Amniotic stem cell (primary cell): ENCODE results near the gene GUCY1A2.
"Not testable (repeated sequence)": the region's sequence is repeated elsewhere in the genome, so short reads cannot be mapped to it uniquely, and the experiment has no call there.

Experiments used
- DNase-seq: peaks from one replicate; lab custom pipeline; 2025; lab: John Stamatoyannopoulos, UW

Gene GUCY1A2

GRCh38 chr11:106834567-106834966 is 183.7 kb downstream of the GUCY1A2 start:
- DNase-seq, result no peak

- no peak for DNase-seq
Observed at GRCh38 chr11:106828976-106829375, 189.3 kb downstream of the GUCY1A2 start.

GRCh38 chr11:106828576-106828975 is 189.7 kb downstream of the GUCY1A2 start:
- no peak for DNase-seq

- DNase-seq, result no peak
Observed at GRCh38 chr11:106827687-106828086, 190.6 kb downstream of the GUCY1A2 start.

- not testable (repeated sequence) for DNase-seq
Observed at GRCh38 chr11:106826558-106826957, 191.7 kb downstream of the GUCY1A2 start.

- no peak for DNase-seq
Observed at GRCh38 chr11:106821826-106822225, 196.4 kb downstream of the GUCY1A2 start.

- DNase-seq, result no peak
Observed at GRCh38 chr11:106821291-106821690, 197.0 kb downstream of the GUCY1A2 start.

- DNase-seq, result no peak
Observed at GRCh38 chr11:106818443-106818842, 199.8 kb downstream of the GUCY1A2 start.

GRCh38 chr11:106815209-106815608 is 203.1 kb downstream of the GUCY1A2 start:
- DNase-seq, result no peak

- no peak for DNase-seq
Observed at GRCh38 chr11:106813806-106814205, 204.5 kb downstream of the GUCY1A2 start.

GRCh38 chr11:106794058-106794457 is 224.2 kb downstream of the GUCY1A2 start:
- no peak for DNase-seq

GRCh38 chr11:106789406-106789805 is 228.9 kb downstream of the GUCY1A2 start:
- no peak for DNase-seq

GRCh38 chr11:106787454-106787853 is 230.8 kb downstream of the GUCY1A2 start:
- no peak for DNase-seq

- DNase-seq, result peak; percentile 4
Observed at GRCh38 chr11:106785913-106786650, 232.2 kb downstream of the GUCY1A2 start.

GRCh38 chr11:106777302-106777701 is 241.0 kb downstream of the GUCY1A2 start:
- not testable (repeated sequence) for DNase-seq

- no peak for DNase-seq
Observed at GRCh38 chr11:106770489-106771085, 247.7 kb downstream of the GUCY1A2 start.

- no peak for DNase-seq
Observed at GRCh38 chr11:106765469-106766258, 252.6 kb downstream of the GUCY1A2 start.

GRCh38 chr11:106763501-106763900 is 254.8 kb downstream of the GUCY1A2 start:
- no peak for DNase-seq

- DNase-seq, result no peak
Observed at GRCh38 chr11:106761745-106762144, 256.5 kb downstream of the GUCY1A2 start.

- no peak for DNase-seq
Observed at GRCh38 chr11:106761240-106761639, 257.0 kb downstream of the GUCY1A2 start.

- DNase-seq, result no peak
Observed at GRCh38 chr11:106748059-106748458, 270.2 kb downstream of the GUCY1A2 start.

- DNase-seq, result no peak
Observed at GRCh38 chr11:106745941-106746340, 272.3 kb downstream of the GUCY1A2 start.

- no peak for DNase-seq
Observed at GRCh38 chr11:106733635-106734034, 284.6 kb downstream of the GUCY1A2 start.
